Measurements from ENCODE around the gene NAT16.

- TF ChIP-seq CTCF (IDR thresholded peaks at IDR 0.05) (no peak), EZH2 (IDR thresholded peaks at IDR 0.05) (no peak)
Measured at GRCh38 chr7:101212014-101212413, 31.9 kb upstream of the NAT16 start.

All from neural progenitor cell (in vitro differentiated cells).